ENCODE data around the gene ACSS3.
A peak's percentile ranks its signal among the peaks of the same experiment; 100 is the strongest.
"Not testable (repeated sequence)": the region's sequence is repeated elsewhere in the genome, so short reads cannot be mapped to it uniquely, and the experiment has no call there.

ACSS3 gene, protein sequence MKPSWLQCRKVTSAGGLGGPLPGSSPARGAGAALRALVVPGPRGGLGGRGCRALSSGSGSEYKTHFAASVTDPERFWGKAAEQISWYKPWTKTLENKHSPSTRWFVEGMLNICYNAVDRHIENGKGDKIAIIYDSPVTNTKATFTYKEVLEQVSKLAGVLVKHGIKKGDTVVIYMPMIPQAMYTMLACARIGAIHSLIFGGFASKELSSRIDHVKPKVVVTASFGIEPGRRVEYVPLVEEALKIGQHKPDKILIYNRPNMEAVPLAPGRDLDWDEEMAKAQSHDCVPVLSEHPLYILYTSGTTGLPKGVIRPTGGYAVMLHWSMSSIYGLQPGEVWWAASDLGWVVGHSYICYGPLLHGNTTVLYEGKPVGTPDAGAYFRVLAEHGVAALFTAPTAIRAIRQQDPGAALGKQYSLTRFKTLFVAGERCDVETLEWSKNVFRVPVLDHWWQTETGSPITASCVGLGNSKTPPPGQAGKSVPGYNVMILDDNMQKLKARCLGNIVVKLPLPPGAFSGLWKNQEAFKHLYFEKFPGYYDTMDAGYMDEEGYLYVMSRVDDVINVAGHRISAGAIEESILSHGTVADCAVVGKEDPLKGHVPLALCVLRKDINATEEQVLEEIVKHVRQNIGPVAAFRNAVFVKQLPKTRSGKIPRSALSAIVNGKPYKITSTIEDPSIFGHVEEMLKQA

DNA sequence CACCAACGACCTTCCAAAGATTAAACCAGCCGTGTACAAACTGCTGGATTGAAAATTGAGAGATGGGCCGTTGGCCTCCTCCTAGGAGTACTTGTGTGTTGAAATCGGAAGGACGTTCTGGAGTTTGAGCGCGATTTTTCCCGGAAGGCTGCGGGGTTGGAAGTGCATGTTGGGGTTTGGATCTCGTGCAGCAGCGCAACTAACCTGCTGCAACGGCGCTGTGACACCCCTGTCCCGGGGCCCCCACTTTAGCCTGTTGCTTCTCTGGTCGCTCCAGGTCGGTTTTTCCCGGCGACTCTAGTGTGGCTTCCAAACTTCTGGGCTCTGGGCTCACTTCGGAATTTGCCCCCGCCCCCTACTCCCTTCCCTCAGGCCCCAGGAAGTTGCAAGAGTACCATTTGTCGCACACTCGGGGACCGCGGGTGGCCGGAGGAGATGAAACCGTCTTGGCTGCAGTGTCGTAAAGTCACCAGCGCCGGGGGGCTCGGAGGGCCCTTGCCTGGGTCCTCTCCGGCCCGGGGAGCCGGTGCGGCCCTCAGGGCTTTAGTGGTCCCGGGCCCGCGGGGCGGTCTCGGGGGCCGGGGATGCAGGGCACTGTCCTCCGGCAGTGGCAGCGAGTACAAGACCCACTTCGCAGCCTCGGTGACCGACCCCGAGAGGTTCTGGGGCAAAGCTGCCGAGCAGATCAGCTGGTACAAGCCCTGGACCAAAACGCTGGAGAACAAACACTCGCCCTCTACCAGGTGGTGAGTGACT is at the start of gene ACSS3:
TSS of gene ACSS3 (plus strand) at position 394 of the 756 bp plus-strand sequence. CDS start at position 436, 42 bp downstream.
- DNase-seq (ENCODE audit: low read depth) = no peak
- in situ Hi-C loops (cut with HindIII; ENCODE audit: low sequenced_read_pairs) = no loop called here
- H3K4me3 ChIP-seq (ENCODE audit: low read depth, low read length) = peak within 1 kb of the TSS; percentile 51
- TF ChIP-seq CTCF (IDR thresholded peaks at IDR 0.05; ENCODE audit: low read depth, low read length, missing control alignments) = no peak

DNA sequence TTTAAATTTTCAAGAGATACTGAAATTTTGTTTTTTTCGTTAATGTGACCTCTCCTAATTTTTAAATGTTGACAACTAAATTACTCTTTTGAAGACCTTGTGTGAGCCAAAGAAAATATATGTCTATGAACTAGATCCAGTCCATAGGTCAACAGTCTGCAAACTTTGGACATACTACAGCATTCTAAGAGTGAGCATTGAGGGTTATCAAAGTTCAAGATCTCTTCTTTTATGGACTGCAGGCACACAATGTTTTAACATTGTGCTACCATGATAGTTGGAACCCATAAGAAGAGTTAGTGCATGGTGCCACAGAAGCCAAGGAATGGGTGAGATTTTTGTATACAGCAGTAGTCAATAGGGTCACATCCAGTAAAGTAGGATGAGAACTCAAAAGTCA is 43.0 kb upstream of the ACSS3 start:
- in situ Hi-C loops (cut with HindIII; ENCODE audit: low sequenced_read_pairs) = no loop called here
- DNase-seq (ENCODE audit: low read depth) = no peak
- TF ChIP-seq CTCF (IDR thresholded peaks at IDR 0.05; ENCODE audit: low read depth, low read length, missing control alignments) = no peak
- H3K4me3 ChIP-seq (ENCODE audit: low read depth, low read length) = no peak overlapping the region

DNA sequence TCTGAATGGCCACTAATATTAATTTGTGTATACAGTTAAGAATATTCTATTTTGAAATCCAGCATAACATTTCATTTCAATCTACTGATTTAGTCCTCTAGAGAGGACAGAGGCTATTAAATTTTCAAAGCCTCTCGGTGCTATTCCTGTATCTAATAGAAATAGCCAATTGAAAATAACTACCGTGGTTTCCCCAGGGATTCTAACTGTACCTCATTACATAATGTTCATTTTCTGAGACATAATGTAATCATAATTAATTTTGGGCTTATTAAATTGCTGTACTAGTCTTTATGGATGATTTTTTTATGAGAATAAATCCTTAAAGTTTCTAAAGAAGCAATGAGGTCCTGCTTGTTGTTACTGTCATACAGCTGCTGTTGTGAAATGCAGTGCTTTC is 38.6 kb upstream of the ACSS3 start:
- H3K4me3 ChIP-seq (ENCODE audit: low read depth, low read length) = no peak overlapping the region
- no peak for TF ChIP-seq CTCF (IDR thresholded peaks at IDR 0.05; ENCODE audit: low read depth, low read length, missing control alignments)
- DNase-seq (ENCODE audit: low read depth) = no peak
- in situ Hi-C loops (cut with HindIII; ENCODE audit: low sequenced_read_pairs) = no loop called here

- DNase-seq (ENCODE audit: low read depth) = no peak
- TF ChIP-seq CTCF (IDR thresholded peaks at IDR 0.05; ENCODE audit: low read depth, low read length, missing control alignments) = no peak
- H3K4me3 ChIP-seq (ENCODE audit: low read depth, low read length) = no peak overlapping the region
- in situ Hi-C loops (cut with HindIII; ENCODE audit: low sequenced_read_pairs) = no loop called here
Observed at GRCh38 chr12:81043979-81044740, 33.7 kb upstream of the ACSS3 start.

DNA sequence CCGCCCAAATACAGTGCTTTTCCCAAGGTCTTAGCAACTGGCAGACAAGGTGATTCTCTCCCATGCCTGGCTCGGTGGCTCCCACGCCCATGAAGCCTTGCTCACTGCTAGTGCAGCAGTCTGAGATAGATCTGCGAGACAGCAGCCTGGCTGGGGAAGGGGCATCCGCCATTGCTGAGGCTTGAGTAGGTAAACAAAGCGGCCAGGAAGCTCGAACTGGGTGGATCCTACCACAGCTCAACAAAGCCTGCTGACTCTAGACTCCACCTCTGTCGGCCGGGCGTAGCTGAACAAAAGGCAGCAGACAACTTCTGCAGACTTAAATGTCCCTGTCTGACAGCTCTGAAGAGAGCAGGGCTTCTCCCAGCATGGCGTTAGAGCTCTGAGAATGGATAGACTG is 12.9 kb upstream of the ACSS3 start:
- DNase-seq (ENCODE audit: low read depth); in situ Hi-C loops (cut with HindIII; ENCODE audit: low sequenced_read_pairs): not testable (repeated sequence)

DNA sequence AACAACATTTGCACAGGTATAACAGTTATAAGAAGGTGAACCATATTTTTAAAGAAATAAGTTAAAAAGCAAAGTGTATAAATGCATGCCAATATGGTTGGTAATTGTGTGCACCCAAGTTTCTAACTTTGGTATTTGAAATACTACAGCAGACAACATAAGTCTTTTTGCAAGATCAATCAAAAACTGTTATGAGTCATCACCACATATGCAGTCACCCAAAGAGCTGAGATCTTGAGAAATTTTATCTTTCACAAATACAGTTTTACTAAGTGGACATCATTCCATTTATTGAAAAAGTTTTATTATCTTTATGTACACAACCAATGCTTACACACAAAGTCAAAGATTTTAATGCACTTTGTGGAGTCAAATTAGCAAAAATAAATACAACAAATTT is 7.0 kb upstream of the ACSS3 start:
- no peak for DNase-seq (ENCODE audit: low read depth)
- in situ Hi-C loops (cut with HindIII; ENCODE audit: low sequenced_read_pairs) = no loop called here
- no peak overlapping the region for H3K4me3 ChIP-seq (ENCODE audit: low read depth, low read length)
- TF ChIP-seq CTCF (IDR thresholded peaks at IDR 0.05; ENCODE audit: low read depth, low read length, missing control alignments) = no peak

More for the DNA sequence above, 12.9 kb upstream of the ACSS3 start:
- not testable (repeated sequence) for H3K4me3 ChIP-seq (ENCODE audit: low read depth, low read length)

Data from astrocyte of the cerebellum (primary cell).